Femur (tissue), 1 donor: ENCODE results near the gene GGACT.
A peak's percentile ranks its signal among the peaks of the same experiment; 100 is the strongest.

Source experiments
- DNase-seq: peaks from one replicate; pipeline ENCODE4 v3.0.0-alpha.2; 2017

Gene GGACT

DNA sequence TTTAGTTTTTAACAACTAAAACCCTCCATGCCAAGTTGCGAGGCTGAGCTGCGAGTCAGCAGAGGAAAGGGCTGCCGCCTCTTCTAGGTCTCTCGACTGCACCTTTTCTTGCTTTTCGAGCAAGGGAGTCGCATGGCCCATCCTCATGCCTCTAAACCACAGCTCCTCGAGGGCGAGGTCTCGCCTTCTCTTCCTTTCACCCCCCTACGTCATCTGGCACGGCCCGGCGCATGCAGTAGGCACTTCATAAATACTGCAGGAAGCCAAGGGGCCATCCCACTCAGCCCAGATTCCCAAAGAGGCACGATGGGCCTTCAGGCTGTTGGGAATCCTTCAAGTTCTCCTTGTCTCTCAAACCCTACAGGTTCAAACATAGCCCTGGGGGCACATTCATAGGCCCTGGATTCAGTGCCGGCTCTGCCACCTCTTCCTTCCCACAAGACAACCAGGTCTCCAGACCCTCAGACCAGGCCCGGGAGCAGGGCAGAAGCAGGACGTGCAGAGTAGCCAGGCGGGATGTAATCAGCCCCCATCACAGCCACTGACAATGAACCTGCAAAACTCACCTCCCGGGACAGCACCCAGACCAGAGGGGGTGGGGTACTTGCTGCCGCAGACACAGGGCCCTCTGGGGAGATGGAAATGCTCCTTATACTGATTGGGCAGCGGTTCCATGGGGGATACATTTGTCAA, 41.7 kb downstream of the GGACT start:
- DNase-seq, result no peak

DNA sequence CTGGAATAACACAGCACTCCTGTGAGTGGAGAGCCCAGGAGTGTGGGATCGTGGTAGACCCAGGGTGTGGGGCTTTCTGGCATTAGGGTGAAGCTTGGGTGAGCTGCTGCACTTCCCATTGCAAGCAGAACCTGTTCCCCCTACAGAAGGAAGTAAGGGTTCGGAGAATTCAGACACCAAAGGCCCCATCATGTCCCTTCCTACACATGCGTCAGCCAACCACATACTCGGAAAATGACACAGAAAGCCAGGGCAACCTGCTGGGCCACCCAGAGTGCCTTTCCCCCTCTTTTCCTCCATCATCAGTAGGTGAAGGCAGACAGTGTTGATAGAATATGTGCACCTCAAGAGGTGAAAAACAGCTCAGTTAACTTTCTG, 42.9 kb downstream of the GGACT start:
- no peak for DNase-seq

DNA sequence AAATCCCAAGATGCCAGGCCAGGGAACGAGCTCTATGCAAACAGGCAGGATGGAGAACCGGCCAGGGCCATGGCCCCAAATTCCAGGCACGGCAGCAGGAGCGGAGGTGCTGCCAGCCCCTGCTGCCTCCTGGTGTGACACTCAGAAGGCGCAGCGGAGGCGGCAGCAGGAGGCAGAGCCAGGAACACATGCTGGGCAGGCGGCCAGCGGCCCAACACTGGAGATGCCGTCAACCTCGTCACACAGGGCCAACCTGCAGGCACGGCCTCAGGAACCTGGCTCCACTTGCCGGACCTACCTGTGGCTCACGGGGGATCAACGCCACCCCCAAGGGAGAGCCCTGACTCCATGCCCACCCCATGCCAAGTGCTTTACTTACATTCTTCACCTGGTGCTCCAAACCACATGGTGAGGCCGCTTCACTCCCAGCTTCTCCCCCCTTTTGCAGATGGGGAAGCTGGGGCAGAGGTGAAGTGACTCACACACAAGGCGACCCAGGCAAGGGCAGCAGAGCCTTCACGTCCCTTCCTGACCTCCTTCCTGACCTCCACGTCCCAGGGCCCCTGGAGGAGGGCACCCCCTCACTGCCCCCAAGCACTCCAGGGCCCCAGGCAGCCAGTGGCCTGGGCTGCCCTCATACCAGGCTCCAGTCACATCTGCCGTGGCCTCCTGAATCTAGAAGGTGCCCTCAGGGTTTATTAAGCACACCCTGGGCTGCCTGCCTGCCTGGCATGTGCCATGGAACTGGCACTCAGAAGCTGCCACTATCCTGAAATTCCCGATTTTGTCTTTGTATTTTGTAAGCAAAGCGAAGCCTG, 43.5 kb downstream of the GGACT start:
- DNase-seq, result no peak

DNA sequence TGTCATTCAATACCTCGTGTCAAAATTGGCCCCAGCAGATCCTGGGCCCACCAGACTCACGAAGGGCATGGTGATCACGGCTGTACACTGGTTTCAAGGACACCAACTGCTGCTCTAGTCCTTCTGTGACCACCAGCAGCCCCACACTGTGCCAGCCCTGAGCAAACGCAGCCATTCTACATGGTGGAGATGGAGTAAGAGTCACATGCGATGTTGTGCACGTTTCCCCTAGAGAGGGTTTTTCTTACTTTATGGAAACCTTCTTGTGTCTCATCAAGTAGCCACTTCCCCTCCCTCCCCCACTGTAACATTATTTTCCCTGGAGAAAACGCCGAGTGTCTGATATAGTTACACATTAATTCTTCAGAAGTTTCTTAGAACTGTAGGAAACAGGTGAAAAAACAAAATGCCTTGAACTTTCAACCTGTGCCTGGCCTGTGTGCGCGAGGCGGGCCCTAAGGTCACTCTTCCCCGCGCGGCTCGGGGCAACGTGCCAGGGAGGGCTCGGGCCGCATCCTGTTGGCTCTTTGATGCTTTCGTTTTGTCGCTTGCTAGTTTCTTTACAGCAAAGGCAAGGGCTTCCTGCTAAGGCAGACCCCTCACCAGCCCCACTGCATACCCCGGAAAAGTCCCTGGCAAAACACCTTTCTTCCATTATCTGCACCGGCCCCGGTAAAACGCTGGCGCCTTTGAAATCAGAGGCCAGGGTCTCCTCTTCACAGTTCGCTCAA, 44.6 kb downstream of the GGACT start:
- DNase-seq, result no peak

DNA sequence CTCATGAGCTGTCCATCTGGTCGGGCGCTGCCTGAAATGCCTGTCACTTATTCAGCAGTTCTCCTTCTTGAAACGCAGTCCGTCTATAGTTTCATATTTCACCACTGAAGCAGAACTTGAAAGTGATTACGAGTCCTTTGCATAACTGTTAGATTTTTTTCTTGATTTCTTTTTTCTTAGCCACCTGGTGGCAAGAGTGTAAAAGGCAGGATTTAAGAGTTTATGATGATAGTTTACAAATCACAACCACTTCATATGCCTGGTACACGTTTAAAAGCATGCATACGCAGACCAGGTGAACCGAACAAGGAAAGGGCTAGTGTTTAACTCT, 45.8 kb downstream of the GGACT start:
- DNase-seq, result no peak

DNA sequence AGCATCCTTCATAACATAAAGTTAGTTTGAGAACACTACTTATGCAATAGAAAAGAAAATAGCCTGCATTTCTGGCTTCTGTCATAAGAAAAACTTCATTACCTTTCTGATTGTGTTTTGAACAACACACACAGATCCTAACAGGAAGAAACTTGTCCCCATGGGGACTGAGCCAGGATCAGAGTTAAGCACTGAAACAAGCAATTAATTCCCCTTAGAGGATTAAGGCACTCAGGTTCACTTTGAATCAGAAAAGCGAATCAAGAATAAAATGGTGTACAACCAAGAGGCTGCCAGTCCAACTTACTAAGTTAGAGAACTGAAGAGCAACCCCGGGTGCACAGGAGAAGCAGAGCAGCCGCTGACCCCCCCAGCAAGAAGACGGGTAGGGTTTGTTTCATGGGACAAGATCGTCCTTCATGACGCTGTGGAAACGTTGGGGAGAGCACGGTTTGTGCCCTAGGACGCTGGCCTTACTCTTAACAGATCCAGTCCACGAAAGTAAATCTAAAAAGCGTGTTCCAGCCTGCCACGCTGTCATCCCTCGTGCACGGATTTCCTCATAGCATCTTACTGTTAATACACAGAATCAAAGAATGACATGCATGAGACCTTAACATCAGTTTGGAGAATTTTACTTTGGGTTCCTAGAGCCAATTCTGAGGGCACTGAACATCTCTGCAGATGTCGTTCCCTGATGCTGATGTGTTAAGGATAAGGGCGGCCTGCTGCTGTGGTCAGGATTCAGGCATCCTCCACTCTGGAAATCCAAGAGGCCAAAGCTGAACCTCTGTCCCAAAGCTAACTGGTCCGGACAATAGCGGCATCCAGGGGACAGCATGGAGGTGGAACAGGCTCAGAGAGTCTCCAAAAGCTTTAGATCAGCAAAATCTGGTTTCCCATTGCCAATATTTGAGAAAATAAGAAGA, 46.4 kb downstream of the GGACT start:
- DNase-seq, result no peak

DNA sequence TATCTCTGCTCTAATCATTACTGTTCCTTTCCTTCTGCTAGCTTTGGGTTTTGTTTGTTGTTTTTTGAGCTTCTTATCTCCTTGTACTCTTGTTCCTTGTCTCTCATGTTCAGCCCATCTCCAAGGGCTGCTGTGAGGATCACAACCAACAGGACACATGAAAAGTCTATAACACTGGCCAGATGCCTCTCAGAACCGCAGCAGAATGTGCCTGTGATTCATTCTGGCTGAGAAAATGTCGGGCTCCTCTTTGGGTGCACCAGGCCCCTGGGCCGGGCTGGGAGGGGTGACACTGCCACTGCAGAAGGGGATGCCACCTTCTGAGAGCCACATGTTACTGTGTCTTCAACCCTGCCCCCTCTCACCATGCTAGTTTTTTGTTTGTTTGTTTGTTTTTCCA, 48.0 kb downstream of the GGACT start:
- DNase-seq, result no peak

DNA sequence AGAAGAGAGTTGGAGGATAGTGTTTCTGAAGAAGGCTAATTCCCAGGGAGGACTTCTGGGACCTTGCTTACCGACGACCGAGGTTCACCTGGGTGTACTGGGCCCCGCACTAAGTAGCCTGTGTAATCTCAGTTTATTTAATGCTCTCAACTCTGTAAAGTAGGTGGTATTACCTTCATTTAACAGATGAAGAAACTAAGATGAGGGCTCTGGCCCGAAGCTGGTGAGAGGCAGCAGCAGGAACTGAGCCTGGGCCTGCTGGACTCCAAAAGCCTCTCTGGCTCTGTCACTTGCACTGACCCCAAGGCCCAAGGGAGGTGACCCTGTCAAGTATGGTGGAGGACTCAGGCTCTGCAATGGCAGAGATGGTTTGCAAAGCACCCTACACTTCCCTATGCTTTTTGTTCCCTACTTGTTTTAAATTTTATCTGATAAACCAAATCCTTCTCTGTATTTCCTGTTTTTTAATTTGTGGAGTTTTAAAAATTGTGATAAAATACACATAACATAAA, 50.6 kb downstream of the GGACT start:
- DNase-seq, result no peak

DNA sequence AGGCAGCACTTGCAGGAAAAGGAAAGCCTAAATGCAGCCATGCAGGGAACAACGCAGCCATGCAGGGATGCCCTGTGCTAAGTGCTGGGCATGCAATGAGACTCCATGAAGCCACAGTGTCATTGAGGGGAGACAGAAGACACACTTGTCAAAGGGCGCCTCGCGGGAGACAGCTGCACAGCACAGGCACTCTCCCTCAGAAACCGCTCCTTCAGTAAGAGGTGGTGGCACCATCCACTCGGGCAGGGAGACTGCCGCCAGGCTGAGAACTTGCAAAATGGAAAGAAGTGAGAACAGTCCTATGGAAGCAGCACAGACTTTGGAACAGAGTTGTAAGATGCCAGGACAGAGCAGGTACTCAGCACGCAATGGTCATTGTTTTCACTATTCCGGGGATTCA, 51.1 kb downstream of the GGACT start:
- no peak for DNase-seq

DNA sequence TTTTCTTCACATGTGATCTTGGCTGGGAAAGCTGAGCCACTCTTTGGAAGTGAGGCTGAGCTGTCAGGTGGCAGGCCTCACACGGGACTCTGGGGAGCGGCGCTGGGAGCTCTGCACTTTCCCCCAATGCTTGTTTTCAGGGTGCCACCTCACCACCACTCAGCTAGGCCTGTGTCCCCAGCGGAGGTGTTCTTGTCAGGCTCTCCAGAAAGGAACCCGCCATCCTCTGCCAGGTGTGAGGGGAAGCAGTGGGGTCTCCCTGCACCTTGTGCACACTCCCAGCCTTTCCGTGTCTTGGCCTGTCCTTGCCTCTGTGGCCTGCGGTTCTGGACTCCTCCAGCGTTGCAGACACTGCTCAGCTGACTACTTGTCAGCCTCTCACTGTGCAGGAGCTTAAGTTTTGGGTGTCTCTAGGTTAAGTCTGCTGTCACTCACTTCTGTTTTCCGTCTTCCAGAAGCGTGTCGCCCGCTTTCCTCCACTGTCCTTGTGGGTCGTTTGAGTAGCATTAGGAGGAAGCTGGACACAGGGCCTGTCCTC, 51.9 kb downstream of the GGACT start:
- no peak for DNase-seq

DNA sequence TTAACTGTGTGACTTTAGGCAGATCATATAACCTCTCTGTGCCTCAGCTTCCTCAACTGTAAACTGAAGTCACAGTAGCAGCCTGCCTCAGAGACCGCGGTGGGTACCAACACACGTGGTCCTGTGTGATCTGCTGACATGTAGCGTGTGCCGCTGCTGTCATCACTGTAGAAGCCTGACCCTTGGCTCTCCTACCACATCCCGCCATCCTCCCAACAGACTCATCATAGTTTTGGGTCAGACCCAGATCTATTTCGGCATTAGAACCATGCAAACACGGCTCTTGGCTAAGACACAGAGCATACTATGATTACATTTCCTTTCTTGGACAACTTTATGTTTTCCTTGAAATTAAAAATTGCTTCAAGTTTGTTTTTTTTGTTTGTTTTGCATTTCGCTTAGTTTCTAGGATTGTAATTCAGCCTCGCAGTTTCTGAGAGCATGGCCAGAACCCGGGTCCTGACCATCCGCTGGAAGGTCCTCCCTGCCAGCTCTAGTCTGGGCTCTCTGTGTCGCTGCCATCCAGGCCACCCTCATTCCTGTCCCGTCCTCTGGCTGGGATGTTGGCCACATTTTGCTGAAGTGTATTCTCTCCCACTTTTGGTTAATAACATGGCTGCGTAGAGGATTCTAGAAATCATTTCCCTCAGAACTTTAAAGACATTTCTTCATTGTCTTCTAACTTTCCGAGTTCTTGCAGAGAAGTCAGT, 53.0 kb downstream of the GGACT start:
- DNase-seq, result no peak

DNA sequence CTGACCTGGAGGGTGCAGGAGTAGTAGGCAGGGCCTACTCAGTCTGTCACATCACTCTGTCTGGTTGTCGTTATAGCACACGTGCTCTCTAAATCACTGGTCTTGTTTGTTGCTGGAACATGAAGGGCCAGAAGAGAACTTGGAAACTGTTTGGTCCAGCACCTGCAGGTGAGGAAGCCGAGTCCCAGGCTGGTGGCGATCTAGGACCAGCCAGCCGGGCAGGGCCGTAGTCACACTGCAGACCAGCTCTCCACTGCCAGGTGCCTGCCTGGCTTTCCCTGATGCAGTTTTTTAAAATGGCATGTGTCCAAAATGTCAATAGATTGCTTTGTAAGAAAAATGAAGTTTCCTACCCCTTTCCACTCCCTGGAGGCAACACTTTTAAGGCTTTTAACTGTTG, 53.7 kb downstream of the GGACT start:
- no peak for DNase-seq

DNA sequence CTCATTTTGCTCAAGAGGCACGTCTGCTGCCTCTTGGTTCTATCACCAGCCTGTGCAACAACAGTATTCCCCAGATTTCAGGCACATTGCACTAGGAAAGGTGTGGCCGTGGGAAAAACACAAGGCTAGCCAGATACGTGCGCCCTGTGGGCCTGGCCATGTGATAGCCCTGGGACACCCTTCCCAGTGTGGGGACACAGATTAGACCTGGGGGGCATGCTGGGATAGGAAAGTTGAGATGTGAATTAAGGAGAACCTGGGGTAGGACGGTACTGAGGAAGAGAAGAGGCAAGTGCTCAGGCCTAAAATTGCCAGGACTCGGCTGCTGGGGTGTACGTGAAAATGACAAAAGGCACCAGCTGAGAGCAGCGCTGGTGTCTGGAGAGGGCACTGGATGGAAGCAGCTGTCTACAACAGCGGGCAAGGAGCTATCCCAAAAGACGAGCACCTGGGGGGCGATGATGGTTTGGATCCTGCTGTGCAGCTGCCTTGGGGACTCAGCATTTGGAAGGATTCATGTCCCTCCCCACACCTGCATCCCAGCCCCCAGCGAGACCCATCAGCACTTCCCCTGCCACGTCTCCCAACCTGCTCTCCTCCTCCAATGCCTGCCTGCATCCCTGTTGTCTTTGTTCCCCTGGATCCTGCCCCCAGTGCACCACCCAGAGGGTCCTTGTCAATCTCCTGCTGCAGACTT, 54.3 kb downstream of the GGACT start:
- DNase-seq, result no peak

DNA sequence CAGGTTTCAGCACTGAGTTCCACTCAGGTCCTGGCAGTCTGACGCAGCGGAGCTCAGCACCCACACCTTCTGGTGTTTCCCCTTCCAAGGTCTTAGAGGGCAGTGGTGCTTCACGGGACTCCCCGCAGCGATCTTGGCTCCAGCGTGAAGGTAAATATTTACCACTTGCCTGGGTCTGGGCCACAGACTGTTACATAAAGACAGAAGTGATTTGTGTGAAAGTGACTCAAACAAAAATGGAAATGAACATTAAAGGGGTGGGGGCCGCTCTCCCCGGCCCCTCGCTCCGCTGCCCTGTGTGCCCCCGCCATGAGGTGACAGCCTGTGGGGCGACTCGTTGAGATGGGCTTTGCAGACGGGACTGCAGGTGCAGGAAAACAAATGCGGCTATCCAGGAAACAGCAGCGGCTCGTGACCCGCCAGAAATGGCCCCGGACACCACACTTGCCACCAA, 55.0 kb downstream of the GGACT start:
- no peak for DNase-seq

DNA sequence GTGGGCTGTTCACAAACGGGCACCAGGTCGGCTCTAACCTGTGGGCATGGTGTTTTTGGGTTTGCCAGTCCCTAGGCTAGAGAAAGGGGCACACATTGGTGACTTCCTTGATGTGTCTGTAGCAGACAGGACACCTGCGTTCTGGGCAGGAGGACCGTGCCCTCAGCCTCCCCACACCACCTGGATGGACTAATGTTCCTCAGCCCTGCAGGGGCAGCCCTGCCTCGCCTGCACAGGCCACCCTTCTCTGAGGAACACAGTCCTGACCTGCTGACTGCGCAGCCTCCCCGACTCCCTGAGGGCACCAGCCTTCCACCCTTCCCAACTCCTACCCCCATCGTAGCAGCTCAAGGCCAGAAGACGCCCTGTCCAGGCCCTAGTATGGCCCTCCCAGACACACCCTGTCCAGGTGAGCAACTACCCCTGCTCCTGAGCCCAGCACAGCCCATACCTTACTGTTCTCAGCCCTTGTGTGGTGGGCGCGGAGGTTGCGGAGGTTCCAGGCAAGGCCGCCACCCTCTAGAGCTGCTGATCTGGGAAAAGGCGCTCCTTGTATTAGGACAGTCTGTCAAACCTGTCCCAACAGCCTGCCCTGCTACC, 55.7 kb downstream of the GGACT start:
- no peak for DNase-seq

DNA sequence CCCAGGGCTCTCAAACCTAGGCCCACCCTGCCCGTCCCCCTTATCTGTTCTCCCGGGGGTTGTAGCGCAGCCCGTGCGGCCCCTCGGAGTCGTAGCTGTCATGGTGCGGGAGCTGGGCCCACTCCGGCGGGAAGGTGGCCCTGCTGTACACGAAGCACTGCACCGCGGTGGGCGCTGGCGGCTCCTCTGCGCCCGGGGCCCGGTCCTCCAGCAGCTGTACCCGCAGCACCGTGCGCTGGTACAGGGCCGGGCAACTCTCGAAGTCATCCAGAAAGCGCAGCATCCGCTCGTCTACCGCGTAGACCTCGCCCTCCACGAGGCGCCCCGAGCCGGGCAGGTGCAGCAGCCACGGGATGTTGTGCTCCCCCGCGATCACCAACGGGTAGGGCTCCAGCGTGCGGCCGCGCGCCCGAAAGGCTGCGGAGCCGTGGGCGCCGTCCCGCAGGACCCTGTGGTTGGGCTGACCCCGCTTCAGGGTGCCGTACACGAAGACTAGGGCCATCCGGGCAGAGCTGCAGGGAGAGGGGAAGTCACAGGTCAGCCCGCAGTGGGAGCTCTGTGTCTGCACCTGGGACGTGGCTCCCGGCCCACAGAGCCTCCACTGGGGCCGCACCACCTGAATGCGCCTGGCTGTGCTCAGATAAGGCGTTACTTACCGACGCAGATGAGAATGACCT, 56.4 kb downstream of the GGACT start:
- no peak for DNase-seq

DNA sequence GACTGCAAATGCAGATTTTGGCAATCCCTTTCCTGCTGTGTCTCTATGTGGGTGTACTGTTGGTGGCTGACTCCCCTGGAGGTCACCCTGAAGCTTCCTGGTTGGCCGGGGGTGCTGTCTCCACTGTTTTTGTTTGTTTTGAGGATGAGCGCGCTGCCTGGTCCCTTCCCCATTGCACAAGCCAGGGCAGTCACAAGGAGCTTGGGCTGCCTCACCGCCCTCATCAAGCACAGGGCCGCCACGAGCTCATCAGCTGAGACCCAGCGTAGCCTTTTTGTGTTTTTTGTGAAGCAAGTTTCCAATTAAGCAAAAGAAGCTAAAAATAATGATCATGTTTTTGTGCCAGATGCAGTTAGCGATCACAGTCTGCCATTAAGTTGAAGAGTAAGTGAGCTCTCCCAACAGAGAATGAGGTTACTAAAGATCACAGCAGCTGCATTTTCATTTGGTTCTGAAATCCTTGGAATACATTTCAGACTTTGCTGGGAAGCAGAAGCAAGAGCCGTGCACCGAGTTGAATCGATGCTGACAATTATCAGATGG, 57.8 kb downstream of the GGACT start:
- DNase-seq, result peak; percentile 15

DNA sequence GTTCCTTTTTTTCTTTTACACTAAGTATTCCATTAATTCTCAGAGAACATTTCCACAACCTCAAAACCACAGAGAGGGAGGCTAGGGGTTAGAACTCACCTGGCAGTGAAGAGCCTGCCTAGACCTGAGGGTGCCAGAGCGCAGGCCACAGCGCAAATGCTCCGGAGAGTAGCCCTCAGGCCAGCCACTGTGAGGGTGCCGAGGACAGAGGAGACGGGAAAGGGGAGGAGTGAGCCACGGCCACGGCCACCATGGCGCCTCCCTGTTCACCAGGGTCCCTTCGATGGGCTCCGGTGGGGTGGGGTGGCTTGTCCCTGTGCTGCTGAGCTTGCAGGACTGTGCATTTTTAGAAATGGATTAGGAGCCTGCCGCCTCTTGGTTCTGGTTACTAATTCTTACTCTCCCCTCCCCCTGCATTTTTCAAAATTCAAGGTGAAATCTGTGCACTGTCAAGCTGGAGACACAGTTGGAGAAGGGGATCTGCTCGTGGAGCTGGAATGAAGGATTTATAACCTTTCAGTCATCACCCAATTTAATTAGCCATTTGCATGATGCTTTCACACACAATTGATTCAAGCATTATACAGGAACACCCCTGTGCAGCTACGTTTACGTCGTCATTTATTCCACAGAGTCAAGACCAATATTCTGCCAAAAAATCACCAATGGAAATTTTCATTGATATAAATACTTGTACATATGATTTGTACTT, 58.8 kb downstream of the GGACT start:
- DNase-seq, result peak; percentile 6

DNA sequence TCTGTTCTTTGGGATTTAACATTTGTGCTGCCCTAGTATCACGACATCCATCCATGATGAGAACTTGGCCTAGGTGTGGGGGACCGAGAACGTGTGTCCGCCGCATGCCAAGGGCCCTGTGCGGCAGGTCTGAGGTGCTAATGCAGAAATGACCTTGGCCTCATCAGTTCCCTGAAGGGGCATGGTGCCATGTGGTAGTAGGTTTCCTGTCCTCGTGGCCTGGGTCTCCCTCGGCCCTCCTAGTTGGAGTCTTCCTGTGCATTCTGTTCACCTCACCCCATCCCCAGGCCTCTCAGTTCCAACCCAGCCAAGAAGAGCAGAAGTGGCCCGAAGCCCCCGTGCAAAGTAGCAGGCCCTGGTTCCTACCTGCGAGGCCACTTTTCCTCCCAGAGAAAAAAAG, 59.8 kb downstream of the GGACT start:
- DNase-seq, result no peak
